Measurements from ENCODE around the gene B3GAT1. TPM values are rescaled to one million over a fixed set of nuclear protein-coding genes. Genes with fewer than 3 reads are reported as not detected.

The B3GAT1 gene
- total and polyA plus RNA-seq, 2 experiments from 2014 or later, result 4.8 to 28.3 TPM

DNA sequence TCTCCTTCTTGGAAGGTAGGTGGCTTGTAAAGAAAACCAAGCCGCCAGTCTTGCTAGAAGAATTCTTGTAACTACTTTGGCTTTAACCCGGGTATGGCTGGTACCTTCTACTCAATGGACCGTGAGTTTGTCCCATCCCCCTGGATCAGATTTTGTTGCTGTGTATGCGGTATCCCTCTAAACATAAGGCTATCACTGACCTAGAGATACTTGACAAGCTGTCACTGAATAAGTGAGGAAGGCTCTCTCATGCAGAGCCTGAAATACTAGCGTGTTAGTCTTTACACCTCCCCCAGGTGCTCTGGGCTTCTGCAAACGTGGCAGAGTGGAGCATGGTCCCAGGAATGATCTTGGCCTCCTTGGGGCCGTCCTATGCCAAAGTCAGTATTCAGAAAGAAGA lies 45.8 kb downstream of the B3GAT1 start:
- Histone ChIP-seq H3K79me2 (replicated peaks; ENCODE audit: insufficient read depth) (no peaks in the 10 kb centered on the region), H3K27ac (ENCODE audit: low read depth) (no peak overlapping the region), H4K20me1 (replicated peaks; ENCODE audit: insufficient read depth) (no peaks in the 10 kb centered on the region), H3K36me3 (ENCODE audit: insufficient read depth) (no peaks in the 10 kb centered on the region), H3K4me1 (ENCODE audit: insufficient read depth) (no peaks in the 10 kb centered on the region), H2AFZ (no peak overlapping the region), H3K27me3 (ENCODE audit: insufficient read depth) (no peaks in the 10 kb centered on the region), H3K4me3 (no peak overlapping the region), H3K4me2 (no peak overlapping the region), H3F3A (replicated peaks; ENCODE audit: low read depth) (no peaks in the 10 kb centered on the region; the same call in 1 of the 2 replicates), H3K9me2 (ENCODE audit: insufficient read depth) (no peaks in the 10 kb centered on the region)
- Mint-ChIP-seq H3K4me1 (peaks cover 4% of the 10 kb centered on the region; the same call in 2 of the 3 replicates), H3K27me3 (ENCODE audit: insufficient read depth, low read depth, poor library complexity) (peaks cover 13% of the 10 kb centered on the region), H3K36me3 (ENCODE audit: low read depth) (peaks cover 6% of the 10 kb centered on the region; the same call in 2 of the 3 replicates), H3K27ac (no peak overlapping the region), H3K9me3 (no peaks in the 10 kb centered on the region), H3K4me3 (no peak overlapping the region)
- no peak for TF ChIP-seq EZH2 (IDR thresholded peaks at IDR 0.05; ENCODE audit: low read depth, unreplicated experiment)
- no peak for TF ChIP-seq ZNF114 (CRISPR knock-in tag; IDR thresholded peaks at IDR 0.05)
- TF ChIP-seq POLR2AphosphoS5 (IDR thresholded peaks at IDR 0.05; ENCODE audit: low read depth), result no peak
- TF ChIP-seq CREB1 (CRISPR knock-in tag; IDR thresholded peaks at IDR 0.05; ENCODE audit: low read depth), result no peak
- TF ChIP-seq STAT1 (IDR thresholded peaks at IDR 0.05; ENCODE audit: unreplicated experiment), result no peak
- TF ChIP-seq ZNF331 (CRISPR knock-in tag; IDR thresholded peaks at IDR 0.05; ENCODE audit: low read depth), result no peak
- TF ChIP-seq, protein P1, sequence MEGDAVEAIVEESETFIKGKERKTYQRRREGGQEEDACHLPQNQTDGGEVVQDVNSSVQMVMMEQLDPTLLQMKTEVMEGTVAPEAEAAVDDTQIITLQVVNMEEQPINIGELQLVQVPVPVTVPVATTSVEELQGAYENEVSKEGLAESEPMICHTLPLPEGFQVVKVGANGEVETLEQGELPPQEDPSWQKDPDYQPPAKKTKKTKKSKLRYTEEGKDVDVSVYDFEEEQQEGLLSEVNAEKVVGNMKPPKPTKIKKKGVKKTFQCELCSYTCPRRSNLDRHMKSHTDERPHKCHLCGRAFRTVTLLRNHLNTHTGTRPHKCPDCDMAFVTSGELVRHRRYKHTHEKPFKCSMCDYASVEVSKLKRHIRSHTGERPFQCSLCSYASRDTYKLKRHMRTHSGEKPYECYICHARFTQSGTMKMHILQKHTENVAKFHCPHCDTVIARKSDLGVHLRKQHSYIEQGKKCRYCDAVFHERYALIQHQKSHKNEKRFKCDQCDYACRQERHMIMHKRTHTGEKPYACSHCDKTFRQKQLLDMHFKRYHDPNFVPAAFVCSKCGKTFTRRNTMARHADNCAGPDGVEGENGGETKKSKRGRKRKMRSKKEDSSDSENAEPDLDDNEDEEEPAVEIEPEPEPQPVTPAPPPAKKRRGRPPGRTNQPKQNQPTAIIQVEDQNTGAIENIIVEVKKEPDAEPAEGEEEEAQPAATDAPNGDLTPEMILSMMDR (conservative IDR thresholded peaks at IDR 0.05; ENCODE audit: low read depth in 2 of 2), result no peak
- TF ChIP-seq EZH2phosphoT487 (IDR thresholded peaks at IDR 0.05; ENCODE audit: unreplicated experiment), result no peak
- TF ChIP-seq, protein P2, sequence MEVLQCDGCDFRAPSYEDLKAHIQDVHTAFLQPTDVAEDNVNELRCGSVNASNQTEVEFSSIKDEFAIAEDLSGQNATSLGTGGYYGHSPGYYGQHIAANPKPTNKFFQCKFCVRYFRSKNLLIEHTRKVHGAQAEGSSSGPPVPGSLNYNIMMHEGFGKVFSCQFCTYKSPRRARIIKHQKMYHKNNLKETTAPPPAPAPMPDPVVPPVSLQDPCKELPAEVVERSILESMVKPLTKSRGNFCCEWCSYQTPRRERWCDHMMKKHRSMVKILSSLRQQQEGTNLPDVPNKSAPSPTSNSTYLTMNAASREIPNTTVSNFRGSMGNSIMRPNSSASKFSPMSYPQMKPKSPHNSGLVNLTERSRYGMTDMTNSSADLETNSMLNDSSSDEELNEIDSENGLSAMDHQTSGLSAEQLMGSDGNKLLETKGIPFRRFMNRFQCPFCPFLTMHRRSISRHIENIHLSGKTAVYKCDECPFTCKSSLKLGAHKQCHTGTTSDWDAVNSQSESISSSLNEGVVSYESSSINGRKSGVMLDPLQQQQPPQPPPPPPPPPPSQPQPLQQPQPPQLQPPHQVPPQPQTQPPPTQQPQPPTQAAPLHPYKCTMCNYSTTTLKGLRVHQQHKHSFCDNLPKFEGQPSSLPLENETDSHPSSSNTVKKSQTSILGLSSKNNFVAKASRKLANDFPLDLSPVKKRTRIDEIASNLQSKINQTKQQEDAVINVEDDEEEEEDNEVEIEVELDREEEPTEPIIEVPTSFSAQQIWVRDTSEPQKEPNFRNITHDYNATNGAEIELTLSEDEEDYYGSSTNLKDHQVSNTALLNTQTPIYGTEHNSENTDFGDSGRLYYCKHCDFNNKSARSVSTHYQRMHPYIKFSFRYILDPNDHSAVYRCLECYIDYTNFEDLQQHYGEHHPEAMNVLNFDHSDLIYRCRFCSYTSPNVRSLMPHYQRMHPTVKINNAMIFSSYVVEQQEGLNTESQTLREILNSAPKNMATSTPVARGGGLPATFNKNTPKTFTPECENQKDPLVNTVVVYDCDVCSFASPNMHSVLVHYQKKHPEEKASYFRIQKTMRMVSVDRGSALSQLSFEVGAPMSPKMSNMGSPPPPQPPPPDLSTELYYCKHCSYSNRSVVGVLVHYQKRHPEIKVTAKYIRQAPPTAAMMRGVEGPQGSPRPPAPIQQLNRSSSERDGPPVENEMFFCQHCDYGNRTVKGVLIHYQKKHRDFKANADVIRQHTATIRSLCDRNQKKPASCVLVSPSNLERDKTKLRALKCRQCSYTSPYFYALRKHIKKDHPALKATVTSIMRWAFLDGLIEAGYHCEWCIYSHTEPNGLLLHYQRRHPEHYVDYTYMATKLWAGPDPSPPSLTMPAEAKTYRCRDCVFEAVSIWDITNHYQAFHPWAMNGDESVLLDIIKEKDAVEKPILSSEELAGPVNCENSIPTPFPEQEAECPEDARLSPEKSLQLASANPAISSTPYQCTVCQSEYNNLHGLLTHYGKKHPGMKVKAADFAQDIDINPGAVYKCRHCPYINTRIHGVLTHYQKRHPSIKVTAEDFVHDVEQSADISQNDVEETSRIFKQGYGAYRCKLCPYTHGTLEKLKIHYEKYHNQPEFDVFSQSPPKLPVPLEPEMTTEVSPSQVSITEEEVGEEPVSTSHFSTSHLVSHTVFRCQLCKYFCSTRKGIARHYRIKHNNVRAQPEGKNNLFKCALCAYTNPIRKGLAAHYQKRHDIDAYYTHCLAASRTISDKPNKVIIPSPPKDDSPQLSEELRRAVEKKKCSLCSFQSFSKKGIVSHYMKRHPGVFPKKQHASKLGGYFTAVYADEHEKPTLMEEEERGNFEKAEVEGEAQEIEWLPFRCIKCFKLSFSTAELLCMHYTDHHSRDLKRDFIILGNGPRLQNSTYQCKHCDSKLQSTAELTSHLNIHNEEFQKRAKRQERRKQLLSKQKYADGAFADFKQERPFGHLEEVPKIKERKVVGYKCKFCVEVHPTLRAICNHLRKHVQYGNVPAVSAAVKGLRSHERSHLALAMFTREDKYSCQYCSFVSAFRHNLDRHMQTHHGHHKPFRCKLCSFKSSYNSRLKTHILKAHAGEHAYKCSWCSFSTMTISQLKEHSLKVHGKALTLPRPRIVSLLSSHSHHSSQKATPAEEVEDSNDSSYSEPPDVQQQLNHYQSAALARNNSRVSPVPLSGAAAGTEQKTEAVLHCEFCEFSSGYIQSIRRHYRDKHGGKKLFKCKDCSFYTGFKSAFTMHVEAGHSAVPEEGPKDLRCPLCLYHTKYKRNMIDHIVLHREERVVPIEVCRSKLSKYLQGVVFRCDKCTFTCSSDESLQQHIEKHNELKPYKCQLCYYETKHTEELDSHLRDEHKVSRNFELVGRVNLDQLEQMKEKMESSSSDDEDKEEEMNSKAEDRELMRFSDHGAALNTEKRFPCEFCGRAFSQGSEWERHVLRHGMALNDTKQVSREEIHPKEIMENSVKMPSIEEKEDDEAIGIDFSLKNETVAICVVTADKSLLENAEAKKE (CRISPR knock-in tag; IDR thresholded peaks at IDR 0.05), result no peak
- TF ChIP-seq NANOG (IDR thresholded peaks at IDR 0.05; ENCODE audit: borderline replicate concordance), result no peak
- TF ChIP-seq, protein P3, sequence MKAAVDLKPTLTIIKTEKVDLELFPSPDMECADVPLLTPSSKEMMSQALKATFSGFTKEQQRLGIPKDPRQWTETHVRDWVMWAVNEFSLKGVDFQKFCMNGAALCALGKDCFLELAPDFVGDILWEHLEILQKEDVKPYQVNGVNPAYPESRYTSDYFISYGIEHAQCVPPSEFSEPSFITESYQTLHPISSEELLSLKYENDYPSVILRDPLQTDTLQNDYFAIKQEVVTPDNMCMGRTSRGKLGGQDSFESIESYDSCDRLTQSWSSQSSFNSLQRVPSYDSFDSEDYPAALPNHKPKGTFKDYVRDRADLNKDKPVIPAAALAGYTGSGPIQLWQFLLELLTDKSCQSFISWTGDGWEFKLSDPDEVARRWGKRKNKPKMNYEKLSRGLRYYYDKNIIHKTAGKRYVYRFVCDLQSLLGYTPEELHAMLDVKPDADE (IDR thresholded peaks at IDR 0.05), result no peak
- TF ChIP-seq, protein P4, sequence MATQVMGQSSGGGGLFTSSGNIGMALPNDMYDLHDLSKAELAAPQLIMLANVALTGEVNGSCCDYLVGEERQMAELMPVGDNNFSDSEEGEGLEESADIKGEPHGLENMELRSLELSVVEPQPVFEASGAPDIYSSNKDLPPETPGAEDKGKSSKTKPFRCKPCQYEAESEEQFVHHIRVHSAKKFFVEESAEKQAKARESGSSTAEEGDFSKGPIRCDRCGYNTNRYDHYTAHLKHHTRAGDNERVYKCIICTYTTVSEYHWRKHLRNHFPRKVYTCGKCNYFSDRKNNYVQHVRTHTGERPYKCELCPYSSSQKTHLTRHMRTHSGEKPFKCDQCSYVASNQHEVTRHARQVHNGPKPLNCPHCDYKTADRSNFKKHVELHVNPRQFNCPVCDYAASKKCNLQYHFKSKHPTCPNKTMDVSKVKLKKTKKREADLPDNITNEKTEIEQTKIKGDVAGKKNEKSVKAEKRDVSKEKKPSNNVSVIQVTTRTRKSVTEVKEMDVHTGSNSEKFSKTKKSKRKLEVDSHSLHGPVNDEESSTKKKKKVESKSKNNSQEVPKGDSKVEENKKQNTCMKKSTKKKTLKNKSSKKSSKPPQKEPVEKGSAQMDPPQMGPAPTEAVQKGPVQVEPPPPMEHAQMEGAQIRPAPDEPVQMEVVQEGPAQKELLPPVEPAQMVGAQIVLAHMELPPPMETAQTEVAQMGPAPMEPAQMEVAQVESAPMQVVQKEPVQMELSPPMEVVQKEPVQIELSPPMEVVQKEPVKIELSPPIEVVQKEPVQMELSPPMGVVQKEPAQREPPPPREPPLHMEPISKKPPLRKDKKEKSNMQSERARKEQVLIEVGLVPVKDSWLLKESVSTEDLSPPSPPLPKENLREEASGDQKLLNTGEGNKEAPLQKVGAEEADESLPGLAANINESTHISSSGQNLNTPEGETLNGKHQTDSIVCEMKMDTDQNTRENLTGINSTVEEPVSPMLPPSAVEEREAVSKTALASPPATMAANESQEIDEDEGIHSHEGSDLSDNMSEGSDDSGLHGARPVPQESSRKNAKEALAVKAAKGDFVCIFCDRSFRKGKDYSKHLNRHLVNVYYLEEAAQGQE (IDR thresholded peaks at IDR 0.05; ENCODE audit: unreplicated experiment), result no peak
- TF ChIP-seq JUNB (IDR thresholded peaks at IDR 0.05; ENCODE audit: unreplicated experiment), result no peak
- ATAC-seq, result no peak
- DNase-seq (ENCODE audit: low spot score), result no peak
